HG02938 (cell line): ENCODE data around the gene NUCB2.

Source experiments
- ATAC-seq: cut with Tn5 transposase; IDR thresholded peaks from one replicate; pipeline ENCODE4 v1.9.1; 2021; ENCODE audit warnings: mild to moderate bottlenecking, moderate library complexity; ENCODE audit not compliant: unreplicated experiment

NUCB2 gene

DNA sequence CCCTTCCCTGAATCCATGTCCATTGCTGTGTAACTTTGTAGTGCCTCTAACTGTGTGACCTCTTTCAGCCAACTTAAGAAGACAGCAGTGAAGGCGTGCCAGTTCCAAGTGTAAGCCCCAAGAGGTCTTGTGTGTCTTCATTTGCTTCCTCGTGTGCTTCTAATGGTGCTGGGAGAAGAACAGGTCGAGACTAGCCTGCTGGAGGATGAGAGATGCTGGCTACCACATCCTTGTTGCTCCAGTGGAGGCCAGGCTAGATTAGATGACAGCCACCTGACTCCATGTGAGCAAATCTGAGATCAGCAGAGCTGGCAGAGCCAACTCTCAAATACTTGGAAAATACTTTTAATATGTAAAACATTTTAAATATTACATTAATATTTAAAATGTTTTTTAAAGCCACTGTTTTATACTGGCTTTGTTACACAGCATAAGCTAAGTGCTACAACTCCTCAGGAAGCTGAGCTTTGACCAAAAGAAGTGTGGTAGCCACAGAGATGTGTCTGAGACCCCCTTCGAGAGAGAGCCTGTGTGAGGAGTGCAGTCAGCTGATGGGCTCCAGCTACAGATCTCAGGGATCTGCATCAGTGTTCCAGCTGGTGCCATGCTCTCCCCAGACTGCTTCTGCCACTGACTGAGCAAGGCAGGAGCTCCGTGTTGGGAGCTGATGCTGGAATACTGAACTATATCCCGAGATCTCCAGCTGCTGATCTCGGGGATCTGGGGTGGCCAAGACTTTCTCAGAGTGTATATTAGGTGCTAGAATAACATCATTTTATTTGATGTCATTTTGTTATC lies 103.0 kb downstream of the NUCB2 start:
- ATAC-seq: no peak

- no peak for ATAC-seq
Observed at GRCh38 chr11:17381156-17381555, 104.6 kb downstream of the NUCB2 start.
